Measurements from ENCODE around the gene RERE.

Gene RERE

GRCh38 chr1:8408151-8408839, 409.1 kb downstream of the RERE start:
- no peak for DNase-seq (ENCODE audit: low read depth in 2 of 2)

GRCh38 chr1:8407652-8408051, 409.8 kb downstream of the RERE start:
- DNase-seq (ENCODE audit: low read depth in 2 of 2), result no peak

- no peak for DNase-seq (ENCODE audit: low read depth in 2 of 2)
These were observed 410.5 kb downstream of the RERE start for GRCh38 chr1:8406960-8407359.

GRCh38 chr1:8406011-8406410, 411.4 kb downstream of the RERE start:
- no peak for DNase-seq (ENCODE audit: low read depth in 2 of 2)

GRCh38 chr1:8404460-8405370, 412.7 kb downstream of the RERE start:
- DNase-seq (ENCODE audit: low read depth in 2 of 2), result no peak

GRCh38 chr1:8402109-8402710, 415.2 kb downstream of the RERE start:
- no peak for DNase-seq (ENCODE audit: low read depth in 2 of 2)

GRCh38 chr1:8398677-8399076, 418.8 kb downstream of the RERE start:
- no peak for DNase-seq (ENCODE audit: low read depth in 2 of 2)

- no peak for DNase-seq (ENCODE audit: low read depth in 2 of 2)
These were observed 419.4 kb downstream of the RERE start for GRCh38 chr1:8398086-8398485.

GRCh38 chr1:8397511-8397910, 419.9 kb downstream of the RERE start:
- no peak for DNase-seq (ENCODE audit: low read depth in 2 of 2)

GRCh38 chr1:8396786-8397406, 420.5 kb downstream of the RERE start:
- peak in 1 of 2 donors; percentile 18 for DNase-seq (ENCODE audit: low read depth in 2 of 2)

- DNase-seq (ENCODE audit: low read depth in 2 of 2), result no peak
These were observed 421.2 kb downstream of the RERE start for GRCh38 chr1:8396083-8396785.

GRCh38 chr1:8395433-8395866, 422.0 kb downstream of the RERE start:
- no peak for DNase-seq (ENCODE audit: low read depth in 2 of 2)

GRCh38 chr1:8394456-8395321, 422.8 kb downstream of the RERE start:
- peak; percentile 20 to 35 for DNase-seq (ENCODE audit: low read depth in 2 of 2)

- no peak for DNase-seq (ENCODE audit: low read depth in 2 of 2)
These were observed 424.9 kb downstream of the RERE start for GRCh38 chr1:8392522-8392921.

- no peak for DNase-seq (ENCODE audit: low read depth in 2 of 2)
These were observed 426.7 kb downstream of the RERE start for GRCh38 chr1:8390707-8391106.

GRCh38 chr1:8389958-8390535, 427.4 kb downstream of the RERE start:
- DNase-seq (ENCODE audit: low read depth in 2 of 2), result no peak

- no peak for DNase-seq (ENCODE audit: low read depth in 2 of 2)
These were observed 428.5 kb downstream of the RERE start for GRCh38 chr1:8388732-8389562.

GRCh38 chr1:8386247-8386646, 431.2 kb downstream of the RERE start:
- DNase-seq (ENCODE audit: low read depth in 2 of 2), result no peak

- no peak for DNase-seq (ENCODE audit: low read depth in 2 of 2)
These were observed 432.9 kb downstream of the RERE start for GRCh38 chr1:8384577-8384976.

All from stimulated activated CD4-positive, alpha-beta T cell treated with anti-CD3 and anti-CD28 coated beads, Interleukin-4, amount 100 ng/mL, for 48 hours (primary cell).